Measurements from ENCODE around the gene F5.
"Not testable (repeated sequence)": the region's sequence is repeated elsewhere in the genome, so short reads cannot be mapped to it uniquely, and the experiment has no call there.

Gene F5

GRCh38 chr1:169538998-169539871 lies 47.0 kb downstream of the F5 start:
- DNase-seq: no peak

- DNase-seq: no peak
Observed at GRCh38 chr1:169534653-169535052, 51.6 kb downstream of the F5 start.

- not testable (repeated sequence) for DNase-seq
Observed at GRCh38 chr1:169533528-169534190, 52.6 kb downstream of the F5 start.

GRCh38 chr1:169530448-169530847 lies 55.8 kb downstream of the F5 start:
- no peak for DNase-seq

- no peak for DNase-seq
Observed at GRCh38 chr1:169529068-169529642, 57.1 kb downstream of the F5 start.

GRCh38 chr1:169528215-169529067 lies 57.8 kb downstream of the F5 start:
- DNase-seq: no peak

GRCh38 chr1:169527451-169528214 lies 58.6 kb downstream of the F5 start:
- DNase-seq: no peak

GRCh38 chr1:169527001-169527400 lies 59.3 kb downstream of the F5 start:
- no peak for DNase-seq

- DNase-seq: no peak
Observed at GRCh38 chr1:169526120-169526832, 60.0 kb downstream of the F5 start.

- DNase-seq: no peak
Observed at GRCh38 chr1:169525391-169525790, 60.9 kb downstream of the F5 start.

GRCh38 chr1:169523904-169524303 lies 62.4 kb downstream of the F5 start:
- DNase-seq: no peak

GRCh38 chr1:169521226-169521625 lies 65.1 kb downstream of the F5 start:
- DNase-seq: no peak

GRCh38 chr1:169517558-169518186 lies 68.6 kb downstream of the F5 start:
- DNase-seq: no peak

- no peak for DNase-seq
Observed at GRCh38 chr1:169515641-169516040, 70.6 kb downstream of the F5 start.

- DNase-seq: no peak
Observed at GRCh38 chr1:169514566-169515270, 71.6 kb downstream of the F5 start.

GRCh38 chr1:169513208-169513607 lies 73.1 kb downstream of the F5 start:
- no peak for DNase-seq

- DNase-seq: no peak
Observed at GRCh38 chr1:169511316-169512005, 74.8 kb downstream of the F5 start.

- DNase-seq: no peak
Observed at GRCh38 chr1:169510060-169510459, 76.2 kb downstream of the F5 start.

GRCh38 chr1:169509354-169509753 lies 76.9 kb downstream of the F5 start:
- DNase-seq: no peak

Data from NCI-H2107 (cell line).